Testis (tissue), 2 donors: ENCODE results near the gene CDH6.

Experiments
- POLR2A ChIP-seq: fragments of 450-650 bp; IDR thresholded peaks from one replicate; pipeline ENCODE4 v1.6.1; 2017; ENCODE audit warnings: antibody characterized with exemption, mild to moderate bottlenecking, moderate library complexity
- TF ChIP-seq, protein P1 (sequence below), 3 experiments: fragments of 450-650 bp in 2 of 3; fragments of 200-600 bp in 1 of 3; sonication (generic) in 1 of 3; IDR thresholded peaks; one replicate each; pipeline ENCODE4 v1.5.1; 2016 to 2019; ENCODE audit warnings: antibody characterized with exemption in 3 of 3, mild to moderate bottlenecking in 2 of 3, moderate library complexity in 1 of 3

DNA sequence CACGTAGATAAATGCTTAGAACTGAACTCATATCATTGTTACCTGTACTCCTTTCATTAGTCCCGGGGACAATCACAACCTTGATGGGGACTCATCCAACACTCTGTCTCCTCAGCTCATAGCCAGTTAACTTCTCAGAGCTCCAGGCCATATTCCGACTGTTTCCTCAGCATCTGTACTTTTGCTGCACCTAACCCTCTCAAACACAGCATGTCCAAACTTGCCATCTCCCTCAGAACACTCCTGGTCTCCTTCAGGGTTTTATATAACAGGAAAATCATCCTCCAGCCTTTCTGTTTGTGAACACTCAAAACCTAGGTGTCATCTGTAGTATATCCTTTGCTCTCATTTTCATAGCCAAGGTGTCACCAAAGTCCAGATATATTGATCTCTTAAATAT lies 150.5 kb downstream of the CDH6 start:
- TF ChIP-seq, protein P1, sequence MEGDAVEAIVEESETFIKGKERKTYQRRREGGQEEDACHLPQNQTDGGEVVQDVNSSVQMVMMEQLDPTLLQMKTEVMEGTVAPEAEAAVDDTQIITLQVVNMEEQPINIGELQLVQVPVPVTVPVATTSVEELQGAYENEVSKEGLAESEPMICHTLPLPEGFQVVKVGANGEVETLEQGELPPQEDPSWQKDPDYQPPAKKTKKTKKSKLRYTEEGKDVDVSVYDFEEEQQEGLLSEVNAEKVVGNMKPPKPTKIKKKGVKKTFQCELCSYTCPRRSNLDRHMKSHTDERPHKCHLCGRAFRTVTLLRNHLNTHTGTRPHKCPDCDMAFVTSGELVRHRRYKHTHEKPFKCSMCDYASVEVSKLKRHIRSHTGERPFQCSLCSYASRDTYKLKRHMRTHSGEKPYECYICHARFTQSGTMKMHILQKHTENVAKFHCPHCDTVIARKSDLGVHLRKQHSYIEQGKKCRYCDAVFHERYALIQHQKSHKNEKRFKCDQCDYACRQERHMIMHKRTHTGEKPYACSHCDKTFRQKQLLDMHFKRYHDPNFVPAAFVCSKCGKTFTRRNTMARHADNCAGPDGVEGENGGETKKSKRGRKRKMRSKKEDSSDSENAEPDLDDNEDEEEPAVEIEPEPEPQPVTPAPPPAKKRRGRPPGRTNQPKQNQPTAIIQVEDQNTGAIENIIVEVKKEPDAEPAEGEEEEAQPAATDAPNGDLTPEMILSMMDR (IDR thresholded peaks at IDR 0.05): no peak
- TF ChIP-seq POLR2A: no peak
